A673 (cell line): ENCODE results near the gene NHLRC1. TPM values are rescaled to one million over a fixed set of nuclear protein-coding genes. Genes with fewer than 3 reads are reported as not detected.
"Not testable (repeated sequence)": the region's sequence is repeated elsewhere in the genome, so short reads cannot be mapped to it uniquely, and the experiment has no call there.

Experiments used
- BruUV-seq: library from RNA; stranded (reverse); fragments of 400-500 nt; replicated peaks from 2 replicates; lab custom pipeline; 2021; lab: Mats Ljungman, UMichigan
- CTCF ChIA-PET: fragments of 300-600 bp; sonication (Branson Sonifier 250); formaldehyde crosslinking; loops from one replicate; lab custom pipeline; 2022; ENCODE audit warnings: antibody characterized with exemption; lab: Charles Lee
- POLR2A ChIA-PET: fragments of 300-600 bp; sonication (Branson Sonifier 250); formaldehyde crosslinking; loops from one replicate; lab custom pipeline; 2022; ENCODE audit warnings: antibody characterized with exemption; ENCODE audit not compliant: low non-redundant PET; lab: Charles Lee
- DNase-seq: peaks from one replicate; pipeline ENCODE4 v3.0.0-alpha.2; 2015; ENCODE audit warnings: low spot score
- H3K27ac ChIP-seq: fragments of 200-600 bp; sonication (generic); 2 replicates; pipeline ENCODE4 v1.5.1; 2016; ENCODE audit warnings: mixed run types, low read depth, mild to moderate bottlenecking, mixed read lengths, antibody characterized with exemption, low read length; ENCODE audit not compliant: poor library complexity, severe bottlenecking
- H3K27me3 ChIP-seq: fragments of 200-600 bp; sonication (generic); replicated peaks from 2 replicates; pipeline ENCODE4 v1.6.1; 2017; ENCODE audit warnings: mixed run types, low read depth, mild to moderate bottlenecking, mixed read lengths, antibody characterized with exemption, low read length; ENCODE audit not compliant: insufficient read depth, poor library complexity
- H3K36me3 ChIP-seq: fragments of 200-600 bp; sonication (generic); 2 replicates; pipeline ENCODE4 v1.6.1; 2016; ENCODE audit warnings: mixed run types, mild to moderate bottlenecking, mixed read lengths, antibody characterized with exemption, low read length; ENCODE audit not compliant: insufficient read depth, poor library complexity, severe bottlenecking
- H3K4me1 ChIP-seq: fragments of 200-600 bp; sonication (generic); 2 replicates; pipeline ENCODE4 v1.6.1; 2017; ENCODE audit warnings: mixed run types, mild to moderate bottlenecking, mixed read lengths, antibody characterized with exemption, low read length; ENCODE audit not compliant: insufficient read depth, poor library complexity, severe bottlenecking
- H3K4me3 ChIP-seq: fragments of 200-600 bp; sonication (generic); 2 replicates; pipeline ENCODE4 v1.5.1; 2016; ENCODE audit warnings: low read depth, mixed run types, mild to moderate bottlenecking, mixed read lengths, low read length; ENCODE audit not compliant: poor library complexity, severe bottlenecking
- H3K9me3 ChIP-seq: fragments of 200-600 bp; sonication (generic); 2 replicates; pipeline ENCODE4 v1.6.1; 2016; ENCODE audit warnings: mixed run types, low read depth, mild to moderate bottlenecking, mixed read lengths, antibody characterized with exemption, low read length; ENCODE audit not compliant: poor library complexity, severe bottlenecking
- EZH2 ChIP-seq: fragments of 200-600 bp; sonication (generic); IDR thresholded peaks from 2 replicates; pipeline ENCODE4 v1.6.1; 2017; ENCODE audit warnings: borderline replicate concordance, low read depth, mild to moderate bottlenecking, mixed read lengths, antibody characterized with exemption, low read length; ENCODE audit not compliant: poor library complexity, severe bottlenecking
- intact Hi-C: fragments of 100-400 bp; cut with micrococcal nuclease; formaldehyde crosslinking; loops from one replicate; pipeline ENCODE4 v1.10.0; 2022; ENCODE audit not compliant: unreplicated experiment
- total RNA-seq: library from RNA; stranded (reverse); gene quantifications from 2 replicates; pipeline ENCODE4 v1.2.3, GENCODE V29; 2021
- TF ChIP-seq, protein P1 (sequence below): fragments of 300-800, 200-600 bp; sonication (generic); conservative IDR thresholded peaks from 2 replicates; pipeline ENCODE4 v1.5.1; 2017; ENCODE audit warnings: low read depth, mild to moderate bottlenecking, antibody characterized with exemption, low read length, moderate library complexity, mixed read lengths

NHLRC1 gene
- total RNA-seq, 1 experiment from 2014 or later = 4.3 TPM

DNA sequence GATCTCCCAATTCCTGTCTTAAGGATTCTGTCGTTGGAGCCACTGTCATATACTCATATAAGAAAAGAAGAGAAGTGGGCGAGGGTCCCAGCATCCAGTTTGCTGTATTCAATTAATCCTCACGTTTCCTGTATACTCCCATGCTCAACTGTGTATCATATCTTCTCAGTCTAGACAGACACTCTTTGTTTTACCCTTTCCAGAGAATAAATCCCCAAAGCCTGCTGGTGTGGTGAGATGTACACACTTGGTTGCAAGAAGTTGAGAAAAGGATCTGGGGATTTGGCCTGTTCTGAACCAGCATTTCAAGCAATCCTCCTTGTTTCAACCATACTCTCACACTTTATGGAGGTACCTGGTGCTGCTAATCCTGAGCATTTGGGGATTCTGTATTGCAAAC, 29.3 kb upstream of the NHLRC1 start:
- Histone ChIP-seq H3K9me3 (no peaks in the 10 kb centered on the region), H3K36me3 (no peaks in the 10 kb centered on the region), H3K4me1 (peaks cover 7% of the 10 kb centered on the region), H3K27ac (no peak overlapping the region), H3K27me3 (no peaks in the 10 kb centered on the region), H3K4me3 (no peak overlapping the region)
- intact Hi-C loops = loop anchor here (10.0 kb wide), 1 partner anchor 353 kb away; no protein-coding TSS in a partner anchor
- BruUV-seq = no TSS peak
- CTCF ChIA-PET = no interaction called here
- POLR2A ChIA-PET = no interaction called here
- DNase-seq = no peak
- TF ChIP-seq EZH2 = no peak
- TF ChIP-seq, protein P1, sequence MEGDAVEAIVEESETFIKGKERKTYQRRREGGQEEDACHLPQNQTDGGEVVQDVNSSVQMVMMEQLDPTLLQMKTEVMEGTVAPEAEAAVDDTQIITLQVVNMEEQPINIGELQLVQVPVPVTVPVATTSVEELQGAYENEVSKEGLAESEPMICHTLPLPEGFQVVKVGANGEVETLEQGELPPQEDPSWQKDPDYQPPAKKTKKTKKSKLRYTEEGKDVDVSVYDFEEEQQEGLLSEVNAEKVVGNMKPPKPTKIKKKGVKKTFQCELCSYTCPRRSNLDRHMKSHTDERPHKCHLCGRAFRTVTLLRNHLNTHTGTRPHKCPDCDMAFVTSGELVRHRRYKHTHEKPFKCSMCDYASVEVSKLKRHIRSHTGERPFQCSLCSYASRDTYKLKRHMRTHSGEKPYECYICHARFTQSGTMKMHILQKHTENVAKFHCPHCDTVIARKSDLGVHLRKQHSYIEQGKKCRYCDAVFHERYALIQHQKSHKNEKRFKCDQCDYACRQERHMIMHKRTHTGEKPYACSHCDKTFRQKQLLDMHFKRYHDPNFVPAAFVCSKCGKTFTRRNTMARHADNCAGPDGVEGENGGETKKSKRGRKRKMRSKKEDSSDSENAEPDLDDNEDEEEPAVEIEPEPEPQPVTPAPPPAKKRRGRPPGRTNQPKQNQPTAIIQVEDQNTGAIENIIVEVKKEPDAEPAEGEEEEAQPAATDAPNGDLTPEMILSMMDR = no peak

DNA sequence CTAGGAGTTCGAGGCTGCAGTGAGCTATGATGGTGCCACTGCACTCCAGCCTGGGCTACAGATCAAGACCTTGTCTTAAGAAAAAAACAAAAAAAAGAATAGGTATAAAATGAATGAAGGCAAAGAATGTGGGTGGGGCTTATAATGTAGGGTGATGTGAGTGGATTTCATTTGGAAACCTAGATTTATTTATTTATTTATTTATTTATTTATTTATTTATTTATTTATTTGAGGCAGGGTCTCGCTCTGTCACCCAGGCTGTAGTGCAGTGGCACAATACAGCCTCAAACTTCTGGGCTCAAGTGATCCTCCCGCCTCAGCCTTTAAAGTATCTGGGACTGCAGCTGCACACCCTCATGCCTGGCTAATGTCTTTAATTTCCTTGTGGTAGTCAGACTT, 28.9 kb upstream of the NHLRC1 start:
- H3K27ac ChIP-seq, DNase-seq, H3K4me3 ChIP-seq, H3K36me3 ChIP-seq, BruUV-seq, H3K9me3 ChIP-seq, H3K4me1 ChIP-seq, H3K27me3 ChIP-seq, POLR2A ChIA-PET, CTCF ChIA-PET: not testable (repeated sequence)
- intact Hi-C loops = loop anchor here (10.0 kb wide), 1 partner anchor 353 kb away; no protein-coding TSS in a partner anchor

DNA sequence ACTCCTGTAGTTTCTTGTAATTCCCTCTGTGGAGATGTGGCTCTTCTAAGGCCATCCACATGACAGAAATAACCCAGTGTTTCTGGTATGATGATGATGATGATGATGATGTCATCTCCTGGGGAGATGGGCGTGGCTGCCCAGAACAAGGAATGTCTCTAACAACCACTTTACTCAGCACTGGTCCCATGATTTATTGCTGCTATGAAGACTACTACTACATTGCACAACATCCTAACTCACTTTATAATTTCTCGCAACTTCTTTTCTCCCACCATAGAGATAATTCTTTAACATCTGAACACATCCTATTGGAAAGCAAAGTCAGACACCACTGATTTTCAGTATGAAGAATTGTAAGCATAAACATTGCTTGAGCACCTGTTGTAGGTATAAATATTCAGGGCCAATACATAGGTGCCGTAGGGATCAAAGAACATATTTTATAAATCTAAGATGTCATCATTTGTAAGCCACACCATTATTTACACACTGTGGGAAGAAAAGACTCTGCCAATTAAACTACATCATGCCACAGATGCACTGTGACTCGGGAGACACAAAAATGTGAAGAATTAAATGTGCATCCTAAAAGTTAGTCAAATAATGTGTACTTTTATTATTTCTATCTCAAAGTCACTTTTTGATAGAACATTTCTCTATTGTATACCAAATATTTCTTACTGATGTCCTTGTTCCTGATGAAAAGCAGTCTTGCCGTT, 26.0 kb upstream of the NHLRC1 start:
- Histone ChIP-seq H3K4me3 (no peak overlapping the region), H3K36me3 (peaks cover 3% of the 10 kb centered on the region), H3K9me3 (no peaks in the 10 kb centered on the region), H3K27me3 (no peaks in the 10 kb centered on the region), H3K27ac (no peak overlapping the region), H3K4me1 (peaks cover 6% of the 10 kb centered on the region)
- ChIA-PET POLR2A (no interaction called here), CTCF (no interaction called here)
- peak; percentile 17 for DNase-seq
- intact Hi-C loops = no loop called here
- TF ChIP-seq, protein P1 = no peak
- no peak for TF ChIP-seq EZH2
- BruUV-seq = no TSS peak

DNA sequence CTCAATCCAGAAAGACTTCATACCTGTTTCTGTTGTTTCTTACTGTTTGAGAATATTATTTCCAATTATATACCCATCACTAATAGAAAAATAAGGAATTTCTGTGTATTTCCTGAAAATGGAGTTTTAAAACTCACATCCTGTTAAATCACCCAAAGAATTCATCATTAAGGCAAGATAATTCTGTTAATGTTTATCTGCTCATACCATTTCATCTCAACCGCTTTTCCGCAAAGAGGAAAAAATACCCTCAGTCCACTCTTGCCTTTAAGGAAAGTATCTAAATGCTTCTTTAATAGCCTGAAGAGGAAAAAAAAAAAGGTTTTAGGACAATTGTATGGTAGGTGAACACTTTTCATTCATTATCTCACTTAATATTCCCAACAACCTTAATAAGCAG, 25.1 kb upstream of the NHLRC1 start:
- no peaks in the 10 kb centered on the region for H3K9me3 ChIP-seq
- H3K36me3 ChIP-seq = peaks cover 3% of the 10 kb centered on the region
- no peak overlapping the region for H3K4me3 ChIP-seq
- POLR2A ChIA-PET = interaction anchor here (0.6 kb wide), 1 partner anchor 71 kb away, joined by 4 read pairs; no protein-coding TSS in a partner anchor
- H3K4me1 ChIP-seq = peaks cover 6% of the 10 kb centered on the region
- no peak for DNase-seq
- no peak for TF ChIP-seq EZH2
- TF ChIP-seq, protein P1 = no peak
- CTCF ChIA-PET = no interaction called here
- no peak overlapping the region for H3K27ac ChIP-seq
- intact Hi-C loops = no loop called here
- H3K27me3 ChIP-seq = no peaks in the 10 kb centered on the region
- BruUV-seq = no TSS peak
